HG03060 (cell line): ENCODE measurements around the gene PPM1F.
"Not testable (repeated sequence)": the region's sequence is repeated elsewhere in the genome, so short reads cannot be mapped to it uniquely, and the experiment has no call there.

Experiments used
- ATAC-seq: cut with Tn5 transposase; IDR thresholded peaks from one replicate; pipeline ENCODE4 v1.9.1; 2021; ENCODE audit warnings: low read depth, moderate number of reproducible peaks; ENCODE audit not compliant: unreplicated experiment

Gene PPM1F

DNA sequence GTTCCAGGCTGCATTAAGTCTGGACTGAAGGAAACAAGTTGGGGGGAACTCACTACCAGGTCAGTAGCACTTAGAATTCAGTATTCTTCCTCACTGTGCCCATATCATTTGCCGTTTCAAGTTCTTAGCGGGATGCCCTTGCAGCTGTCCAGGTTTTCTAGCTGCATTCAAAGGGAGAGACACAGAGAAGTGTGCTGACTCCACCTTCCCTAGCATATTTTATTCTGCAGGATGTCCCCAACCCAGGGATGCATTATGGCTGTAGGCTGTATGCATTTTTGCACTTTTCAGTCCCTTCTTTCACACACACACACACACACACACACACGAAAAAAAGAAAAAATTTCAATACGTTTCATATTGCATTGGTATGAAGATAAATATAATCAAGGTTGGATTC, 49.4 kb downstream of the PPM1F start:
- ATAC-seq: no peak

DNA sequence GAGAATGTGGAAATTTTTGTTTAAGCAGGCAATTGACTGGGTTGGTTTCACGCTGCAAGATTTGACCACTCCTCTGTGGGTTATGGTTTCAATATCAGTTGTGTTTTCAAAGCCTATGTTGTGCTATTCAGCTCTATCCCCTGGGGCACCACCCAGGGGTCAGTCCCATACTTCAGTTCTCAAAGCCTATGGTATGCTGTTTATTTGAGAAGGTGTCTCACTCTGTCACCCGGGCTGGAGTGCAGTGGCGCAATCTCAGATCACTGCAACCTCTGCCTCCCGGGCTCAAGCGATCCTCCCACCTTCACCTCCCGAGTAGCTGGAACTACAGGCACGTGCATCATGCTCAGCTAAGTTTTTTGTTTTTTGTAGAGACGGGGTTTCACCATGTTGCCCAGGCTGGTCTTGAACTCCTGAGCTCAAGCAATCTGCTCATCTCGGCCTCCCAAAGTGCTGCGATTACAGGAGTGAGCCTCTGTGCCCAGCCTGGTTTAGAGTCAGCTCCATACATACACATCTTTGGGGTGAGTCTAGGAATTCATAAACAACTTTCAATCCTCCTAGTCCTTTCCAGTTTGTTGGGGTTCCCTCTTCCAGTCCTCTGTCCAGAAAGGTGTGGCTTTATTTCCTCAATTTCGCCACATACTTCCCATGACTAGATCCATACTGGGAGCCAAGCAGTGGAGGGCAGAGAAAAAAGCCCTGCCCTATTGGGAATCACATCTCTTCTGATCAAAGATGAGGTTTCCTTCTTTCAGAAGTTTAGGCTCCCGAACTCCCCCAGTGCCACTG, 50.2 kb downstream of the PPM1F start:
- ATAC-seq: no peak

GRCh38 chr22:21898354-21898896, 54.2 kb downstream of the PPM1F start:
- no peak for ATAC-seq

- no peak for ATAC-seq
Measured at GRCh38 chr22:21896951-21897513, 55.6 kb downstream of the PPM1F start.

DNA sequence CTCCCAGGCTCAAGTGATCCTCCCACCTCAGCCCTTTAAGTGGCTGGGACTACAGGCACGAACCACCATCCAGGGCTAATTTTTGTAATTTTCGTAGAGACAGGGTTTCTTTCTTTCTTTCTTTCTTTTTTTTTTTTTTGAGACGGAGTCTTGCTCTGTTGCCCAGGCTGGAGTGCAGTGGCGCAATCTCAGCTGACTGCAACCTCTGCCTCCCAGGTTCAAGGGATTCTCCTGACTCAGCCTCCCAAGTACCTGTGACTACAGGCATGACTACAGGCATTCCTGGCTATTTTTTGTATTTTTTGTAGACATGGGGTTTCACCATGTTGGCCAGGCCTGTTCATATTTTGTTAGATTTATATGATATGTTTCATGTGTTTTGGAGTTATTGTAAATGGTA, 56.4 kb downstream of the PPM1F start:
- not testable (repeated sequence) for ATAC-seq

DNA sequence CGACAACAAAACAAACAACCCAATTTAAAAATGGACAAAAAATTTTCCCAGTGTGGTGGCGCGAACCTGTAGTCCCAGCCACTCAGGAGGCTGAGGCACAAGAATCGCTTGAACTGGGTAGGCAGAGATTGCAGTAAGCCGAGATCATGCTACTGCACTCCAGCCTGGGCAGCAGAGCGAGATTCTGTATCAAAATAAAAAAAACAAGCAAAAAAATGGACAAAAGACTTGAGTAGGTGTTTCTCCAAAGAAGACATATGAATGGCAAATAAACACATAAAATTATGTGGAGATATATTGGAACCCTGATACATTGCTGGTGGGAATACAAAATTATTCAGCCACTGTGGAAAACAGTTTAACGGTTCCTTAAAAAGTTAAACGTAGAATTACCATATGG, 57.8 kb downstream of the PPM1F start:
- no peak for ATAC-seq

GRCh38 chr22:21889251-21889990, 63.2 kb downstream of the PPM1F start:
- ATAC-seq: no peak

- no peak for ATAC-seq
Measured at GRCh38 chr22:21887841-21888240, 64.8 kb downstream of the PPM1F start.

DNA sequence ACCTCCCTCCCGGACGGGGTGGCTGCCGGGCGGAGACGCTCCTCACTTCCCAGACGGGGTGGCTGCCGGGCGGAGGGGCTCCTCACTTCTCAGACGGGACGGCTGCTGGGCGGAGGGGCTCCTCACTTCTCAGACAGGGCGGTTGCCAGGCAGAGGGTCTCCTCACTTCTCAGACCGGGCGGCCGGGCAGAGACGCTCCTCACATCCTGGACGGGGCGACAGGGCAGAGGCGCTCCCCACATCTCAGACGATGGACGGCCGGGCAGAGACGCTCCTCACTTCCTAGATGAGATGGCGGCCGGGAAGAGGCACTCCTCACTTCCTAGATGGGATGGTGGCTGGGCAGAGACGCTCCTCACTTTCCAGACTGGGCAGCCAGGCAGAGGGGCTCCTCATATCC, 68.7 kb downstream of the PPM1F start:
- not testable (repeated sequence) for ATAC-seq

GRCh38 chr22:21882754-21883333, 69.8 kb downstream of the PPM1F start:
- not testable (repeated sequence) for ATAC-seq

- no peak for ATAC-seq
Measured at GRCh38 chr22:21881841-21882753, 70.6 kb downstream of the PPM1F start.

DNA sequence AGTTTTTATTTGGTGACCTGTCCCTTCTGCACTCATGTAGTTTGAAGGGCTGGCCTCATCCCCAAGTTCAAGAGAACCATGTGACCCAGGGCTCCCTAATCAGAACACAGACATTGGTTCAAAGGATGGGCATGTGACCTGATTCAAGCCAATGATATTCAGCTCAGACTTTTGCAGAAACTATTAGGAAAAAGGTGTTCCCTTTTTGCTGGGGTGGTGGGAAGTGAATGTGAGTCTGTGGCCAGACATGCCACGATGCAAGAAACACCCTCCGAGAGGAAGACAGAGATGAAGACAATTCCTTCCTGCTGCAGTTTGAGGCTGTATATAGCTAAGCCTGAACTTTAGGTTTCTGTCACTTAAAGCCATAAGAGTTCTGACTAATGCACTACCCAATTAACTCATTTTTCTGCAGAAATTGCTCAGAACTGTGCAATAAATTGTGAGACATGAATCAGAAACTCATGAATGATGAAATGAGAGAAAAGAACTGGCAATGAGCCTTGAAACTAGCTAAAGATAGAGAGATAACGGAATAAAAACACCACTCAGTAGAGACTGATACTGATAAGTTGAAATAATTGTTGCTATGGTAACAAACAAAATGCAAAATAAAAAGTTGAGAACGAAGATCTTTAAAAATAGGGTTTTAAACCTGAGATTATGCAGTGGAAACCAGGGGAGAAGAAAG, 76.0 kb downstream of the PPM1F start:
- no peak for ATAC-seq

- ATAC-seq: not testable (repeated sequence)
Measured at GRCh38 chr22:21874953-21875352, 77.7 kb downstream of the PPM1F start.

GRCh38 chr22:21873619-21874018, 79.0 kb downstream of the PPM1F start:
- no peak for ATAC-seq

DNA sequence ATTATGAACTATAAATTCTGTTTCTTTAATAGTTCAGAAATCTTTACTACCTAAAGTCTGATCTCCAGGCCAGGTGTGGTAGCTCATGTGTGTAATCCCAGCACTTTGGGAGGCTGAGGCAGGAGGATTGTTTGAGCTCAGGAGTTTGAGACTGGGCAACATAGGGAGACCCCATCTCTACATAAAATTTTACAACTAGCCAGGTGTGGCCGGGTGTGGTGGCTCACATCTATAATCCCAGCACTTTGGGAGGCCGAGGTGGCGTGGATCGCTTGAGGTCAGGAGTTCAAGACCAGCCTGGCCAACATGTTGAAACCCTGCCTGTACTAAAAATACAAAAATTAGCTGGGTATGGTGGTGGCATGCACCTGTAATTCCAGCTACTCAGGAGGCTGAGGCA, 79.9 kb downstream of the PPM1F start:
- ATAC-seq: not testable (repeated sequence)
